C1 segment of cervical spinal cord (tissue), 14 donors: ENCODE measurements around the gene CCZ1.
"Not testable (repeated sequence)": the region's sequence is repeated elsewhere in the genome, so short reads cannot be mapped to it uniquely, and the experiment has no call there.

Experiments
- DNase-seq, 14 donors: peaks; one replicate each; lab custom pipeline; 2025; lab: John Stamatoyannopoulos, UW

CCZ1 gene

DNA sequence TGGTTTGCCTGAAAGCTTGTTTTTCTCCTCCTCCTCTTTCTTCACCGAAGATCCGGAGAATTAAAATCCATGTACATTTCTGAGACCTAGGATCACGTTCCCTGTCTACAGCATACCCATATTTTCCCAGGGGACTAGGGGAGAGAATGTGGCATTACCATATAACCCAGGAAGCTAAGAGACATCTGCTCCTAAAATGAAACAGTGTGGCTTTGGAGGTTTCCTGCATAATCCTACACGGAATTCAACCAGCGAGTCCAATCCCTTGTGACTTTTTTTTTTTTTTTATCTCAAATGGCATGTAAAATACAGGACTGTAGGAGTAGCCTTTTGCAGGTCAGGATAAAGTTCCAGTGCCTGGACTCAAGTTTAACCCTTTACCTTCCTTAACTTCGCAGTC is 10.3 kb downstream of the CCZ1 start:
- not testable (repeated sequence) for DNase-seq

DNA sequence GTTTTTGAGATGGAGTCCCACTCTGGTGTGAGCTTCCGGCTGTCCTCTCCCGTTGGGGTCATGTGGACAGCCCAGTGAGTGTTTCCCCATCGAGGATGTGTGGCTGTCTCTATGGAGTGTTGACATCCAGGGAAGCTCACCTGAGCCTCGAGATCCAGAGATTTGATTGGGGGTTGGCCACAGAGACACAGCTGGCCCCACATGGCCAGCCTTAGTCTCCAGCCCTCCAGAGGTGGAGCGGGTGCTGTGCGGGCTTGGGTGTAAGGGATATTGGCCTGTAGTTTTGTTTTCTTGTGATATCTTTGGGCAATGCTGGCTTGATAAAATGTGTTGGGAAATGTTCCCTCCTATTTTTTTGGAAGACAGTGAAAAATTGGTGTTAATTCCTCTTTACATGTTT is 18.0 kb downstream of the CCZ1 start:
- not testable (repeated sequence) for DNase-seq

GRCh38 chr7:5924180-5924579 is 25.6 kb downstream of the CCZ1 start:
- DNase-seq, result not testable (repeated sequence)

DNA sequence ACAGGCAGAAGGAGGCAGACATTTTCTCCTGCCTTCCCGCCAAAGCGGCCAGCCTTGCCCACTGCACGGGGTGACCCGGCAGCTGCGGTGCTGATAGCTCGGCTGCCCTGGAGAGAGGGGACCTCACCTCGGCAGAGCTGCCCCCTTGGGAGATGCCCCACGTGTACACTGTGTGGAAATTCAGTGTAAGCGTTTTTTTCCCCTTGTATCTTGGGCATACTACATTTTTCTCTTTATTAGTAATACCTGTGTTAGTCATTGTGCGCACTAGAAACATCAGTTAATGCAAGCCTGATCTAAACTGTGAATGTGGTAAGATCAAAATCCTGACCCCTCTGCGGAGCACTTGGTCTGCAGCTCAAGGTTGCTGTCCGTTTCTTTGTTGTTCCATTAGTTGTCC is 26.1 kb downstream of the CCZ1 start:
- not testable (repeated sequence) for DNase-seq

- DNase-seq, result not testable (repeated sequence)
Measured at GRCh38 chr7:5926263-5926870, 27.8 kb downstream of the CCZ1 start.

DNA sequence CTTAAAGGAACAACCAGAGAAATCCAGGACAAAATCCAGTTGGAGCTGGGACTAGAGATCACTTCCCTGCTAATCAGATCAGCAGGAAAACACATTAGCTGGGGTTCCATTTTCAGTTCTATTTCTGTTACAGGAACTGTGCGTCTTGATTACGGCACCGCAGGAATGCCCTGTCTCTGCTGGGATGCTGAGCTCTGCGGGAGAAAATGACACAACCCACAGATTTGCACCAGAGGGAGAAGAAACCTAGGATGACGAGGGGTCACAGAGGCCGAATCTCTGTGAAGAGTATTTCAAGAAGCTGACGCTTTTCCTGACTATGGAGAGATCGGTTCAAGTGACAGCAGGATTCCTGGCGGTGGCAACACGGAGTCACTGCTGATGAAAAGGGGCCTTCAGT is 31.8 kb downstream of the CCZ1 start:
- not testable (repeated sequence) for DNase-seq

- DNase-seq, result not testable (repeated sequence)
Measured at GRCh38 chr7:5931250-5931649, 32.7 kb downstream of the CCZ1 start.

GRCh38 chr7:5931905-5932644 is 33.5 kb downstream of the CCZ1 start:
- not testable (repeated sequence) for DNase-seq

- not testable (repeated sequence) for DNase-seq
Measured at GRCh38 chr7:5934945-5935450, 36.5 kb downstream of the CCZ1 start.

DNA sequence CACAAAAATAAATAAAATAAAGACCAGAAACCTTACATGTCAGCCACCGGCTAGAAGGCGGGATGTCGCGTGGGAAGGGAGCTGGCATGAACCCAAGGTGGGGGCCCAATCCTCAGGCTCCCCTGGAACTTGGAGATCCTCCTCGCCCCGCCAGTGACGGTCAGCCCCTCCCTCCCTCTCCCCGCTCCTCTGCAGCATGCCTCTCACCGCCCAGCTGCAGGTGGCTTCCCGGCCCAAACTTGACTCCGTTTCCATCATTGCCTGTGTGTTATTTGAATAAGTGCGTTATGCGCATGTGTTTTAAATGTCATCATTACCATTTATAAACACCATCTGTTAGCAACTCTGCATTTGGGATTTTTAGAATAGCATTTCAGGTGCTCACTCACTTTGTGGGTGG is 64.7 kb downstream of the CCZ1 start:
- DNase-seq, result not testable (repeated sequence)

DNA sequence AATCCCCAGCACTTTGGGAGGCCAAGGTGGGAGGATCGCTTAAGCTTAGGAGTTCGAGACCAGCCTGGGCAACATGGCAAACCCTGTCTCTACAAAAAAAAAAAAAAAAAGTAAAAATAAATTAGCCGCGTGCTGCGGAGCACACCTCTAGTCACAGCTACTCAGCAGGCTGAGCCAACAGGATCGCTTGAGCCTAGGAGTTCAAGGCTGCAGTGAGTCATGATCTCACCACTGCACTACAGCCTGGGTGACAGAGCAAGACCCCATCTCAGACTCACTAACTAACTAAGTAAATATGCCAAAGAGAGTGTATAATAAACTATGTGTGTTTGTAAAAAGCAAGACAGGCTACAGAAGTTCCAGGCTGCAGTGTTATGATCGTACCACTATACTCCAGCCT is 65.3 kb downstream of the CCZ1 start:
- not testable (repeated sequence) for DNase-seq

- DNase-seq, result not testable (repeated sequence)
Measured at GRCh38 chr7:5970347-5970911, 71.9 kb downstream of the CCZ1 start, which contains the start of gene RSPH10B. Gene RSPH10B (minus strand): TSS chr7:5970689. CDS start chr7:5967116, 3,573 bp downstream.

- not testable (repeated sequence) for DNase-seq
Measured at GRCh38 chr7:5973580-5973979, 75.0 kb downstream of the CCZ1 start.
